ENCODE measurements around the gene ZNF333. TPM values are rescaled to one million over a fixed set of nuclear protein-coding genes. Genes with fewer than 3 reads are reported as not detected.
A peak's percentile ranks its signal among the peaks of the same experiment; 100 is the strongest.
"Not testable (repeated sequence)": the region's sequence is repeated elsewhere in the genome, so short reads cannot be mapped to it uniquely, and the experiment has no call there.

The ZNF333 gene
- total RNA-seq, 1 donor from 2014 or later = 20.4 TPM

DNA sequence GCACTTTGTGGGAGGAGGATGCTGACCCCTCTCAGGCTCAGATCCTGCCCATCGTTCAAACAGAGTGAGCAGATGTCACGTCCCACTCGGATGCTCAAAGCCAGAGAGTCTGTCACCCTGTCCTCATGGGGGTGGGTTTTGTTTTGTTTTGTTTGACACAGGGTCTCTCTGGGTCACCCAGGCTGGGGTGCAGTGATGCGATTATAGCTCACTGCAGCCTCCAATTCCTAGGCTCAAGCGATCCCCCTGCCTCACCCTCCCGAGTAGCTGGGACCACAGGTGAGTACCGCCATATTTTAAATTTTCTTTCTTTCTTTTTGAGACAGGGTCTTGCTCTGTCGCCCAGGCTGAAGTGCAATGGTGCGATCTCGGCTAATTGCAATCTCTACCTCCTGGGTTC, 84.5 kb downstream of the ZNF333 start:
- Histone ChIP-seq H3K27me3 (peaks cover 22% of the 10 kb centered on the region), H3K27ac (no peak overlapping the region), H2AFZ (replicated peaks) (no peak overlapping the region), H3F3A (ENCODE audit: low read depth) (no peaks in the 10 kb centered on the region), H3K79me2 (ENCODE audit: low read depth) (no peaks in the 10 kb centered on the region), H3K4me3 (no peak overlapping the region), H3K4me1 (no peaks in the 10 kb centered on the region), H3K36me3 (no peaks in the 10 kb centered on the region), H3K9me3 (ENCODE audit: low read depth) (no peaks in the 10 kb centered on the region), H4K20me1 (ENCODE audit: low read depth) (no peaks in the 10 kb centered on the region), H3K4me2 (no peak overlapping the region), H3K9ac (no peak overlapping the region)
- H3K4me1 Mint-ChIP-seq = peaks cover 2% of the 10 kb centered on the region
- no peaks in the 10 kb centered on the region for H3K36me3 Mint-ChIP-seq
- no peak for DNase-seq (ENCODE audit: low spot score)
- H3K27ac Mint-ChIP-seq = no peak overlapping the region
- TF ChIP-seq, protein P1, sequence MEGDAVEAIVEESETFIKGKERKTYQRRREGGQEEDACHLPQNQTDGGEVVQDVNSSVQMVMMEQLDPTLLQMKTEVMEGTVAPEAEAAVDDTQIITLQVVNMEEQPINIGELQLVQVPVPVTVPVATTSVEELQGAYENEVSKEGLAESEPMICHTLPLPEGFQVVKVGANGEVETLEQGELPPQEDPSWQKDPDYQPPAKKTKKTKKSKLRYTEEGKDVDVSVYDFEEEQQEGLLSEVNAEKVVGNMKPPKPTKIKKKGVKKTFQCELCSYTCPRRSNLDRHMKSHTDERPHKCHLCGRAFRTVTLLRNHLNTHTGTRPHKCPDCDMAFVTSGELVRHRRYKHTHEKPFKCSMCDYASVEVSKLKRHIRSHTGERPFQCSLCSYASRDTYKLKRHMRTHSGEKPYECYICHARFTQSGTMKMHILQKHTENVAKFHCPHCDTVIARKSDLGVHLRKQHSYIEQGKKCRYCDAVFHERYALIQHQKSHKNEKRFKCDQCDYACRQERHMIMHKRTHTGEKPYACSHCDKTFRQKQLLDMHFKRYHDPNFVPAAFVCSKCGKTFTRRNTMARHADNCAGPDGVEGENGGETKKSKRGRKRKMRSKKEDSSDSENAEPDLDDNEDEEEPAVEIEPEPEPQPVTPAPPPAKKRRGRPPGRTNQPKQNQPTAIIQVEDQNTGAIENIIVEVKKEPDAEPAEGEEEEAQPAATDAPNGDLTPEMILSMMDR (IDR thresholded peaks at IDR 0.05) = no peak
- TF ChIP-seq EZH2 (IDR thresholded peaks at IDR 0.05) (no peak), EZH2phosphoT487 (IDR thresholded peaks at IDR 0.05) (no peak)
- peaks cover 5% of the 10 kb centered on the region for H3K27me3 Mint-ChIP-seq (ENCODE audit: insufficient read depth, low read depth)
- H3K9me3 Mint-ChIP-seq = peaks cover 3% of the 10 kb centered on the region
- no peak overlapping the region for H3K4me3 Mint-ChIP-seq

DNA sequence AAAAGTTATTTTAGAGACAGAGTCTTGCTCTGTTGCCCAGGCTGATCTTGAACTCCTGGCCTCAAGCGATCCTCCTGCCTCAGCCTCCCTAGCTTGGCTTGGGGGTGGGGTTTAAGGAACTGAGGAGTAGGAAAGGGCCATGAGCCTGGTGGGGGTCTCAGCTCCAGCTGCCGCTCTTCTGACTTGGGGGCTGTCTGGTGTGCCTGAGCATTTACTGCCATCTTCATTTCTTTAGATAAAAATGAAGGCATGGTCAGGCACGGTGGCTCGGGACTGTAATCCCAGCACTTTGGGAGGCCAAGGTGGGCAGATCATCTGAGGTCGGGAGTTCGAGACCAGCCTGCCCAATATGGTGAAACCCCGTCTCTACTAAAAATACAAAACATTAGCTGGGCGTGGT, 85.5 kb downstream of the ZNF333 start:
- not testable (repeated sequence) for H3K9ac ChIP-seq; H3K9me3 ChIP-seq (ENCODE audit: low read depth); H3K4me1 Mint-ChIP-seq; H4K20me1 ChIP-seq (ENCODE audit: low read depth); H3F3A ChIP-seq (ENCODE audit: low read depth); H3K9me3 Mint-ChIP-seq; H3K79me2 ChIP-seq (ENCODE audit: low read depth); H3K4me3 ChIP-seq; H3K27ac Mint-ChIP-seq; H3K27me3 Mint-ChIP-seq (ENCODE audit: insufficient read depth, low read depth); DNase-seq (ENCODE audit: low spot score); H3K4me2 ChIP-seq; H3K36me3 Mint-ChIP-seq; H3K4me3 Mint-ChIP-seq; H3K4me1 ChIP-seq; H2AFZ ChIP-seq (replicated peaks); H3K36me3 ChIP-seq; H3K27ac ChIP-seq
- peaks cover 22% of the 10 kb centered on the region for H3K27me3 ChIP-seq

DNA sequence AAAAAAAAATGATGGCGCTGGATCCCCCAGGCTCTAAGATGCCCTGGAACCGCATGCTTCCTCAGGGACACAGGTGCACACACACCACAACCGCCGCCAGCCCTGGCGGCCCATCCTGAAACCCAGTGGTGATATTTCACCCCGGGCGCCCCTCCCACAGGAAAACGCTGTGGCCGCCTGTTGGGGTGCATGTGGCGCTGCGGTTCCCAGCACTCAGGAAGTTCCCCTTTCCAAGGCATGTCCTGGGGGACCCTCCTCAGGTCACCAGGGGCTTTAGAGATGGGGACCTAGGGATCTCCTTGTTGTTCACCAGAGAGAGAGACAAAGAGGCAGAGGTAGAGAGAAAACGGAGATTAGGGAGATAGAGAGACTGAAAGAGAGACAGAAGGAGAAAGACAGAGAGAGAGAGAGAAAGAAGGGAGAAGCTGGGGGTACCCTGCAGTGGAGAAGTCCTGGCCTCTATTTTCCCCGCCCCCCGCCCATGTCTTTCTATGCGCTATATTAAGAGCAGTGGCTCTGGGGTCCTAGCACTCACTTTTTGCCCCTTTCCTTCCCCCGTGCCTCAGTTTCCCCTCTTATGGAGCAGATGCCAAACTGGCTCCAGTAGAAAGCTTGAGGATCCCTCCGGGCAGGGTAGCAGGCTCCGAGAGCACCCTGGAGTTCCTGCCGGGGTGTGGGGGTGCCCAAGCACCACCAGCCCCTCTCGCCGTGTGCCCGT, 86.2 kb downstream of the ZNF333 start:
- H4K20me1 ChIP-seq (ENCODE audit: low read depth) = no peaks in the 10 kb centered on the region
- peaks cover 5% of the 10 kb centered on the region for H3K27me3 Mint-ChIP-seq (ENCODE audit: insufficient read depth, low read depth)
- no peak overlapping the region for H3K4me3 Mint-ChIP-seq
- H3K27ac Mint-ChIP-seq = no peak overlapping the region
- peaks cover 2% of the 10 kb centered on the region for H3K4me1 Mint-ChIP-seq
- no peaks in the 10 kb centered on the region for H3K4me1 ChIP-seq
- H3K27me3 ChIP-seq = peaks cover 22% of the 10 kb centered on the region
- peak overlapping the region; percentile 75 for H3K4me2 ChIP-seq
- H2AFZ ChIP-seq (replicated peaks) = peak overlapping the region; percentile 66
- no peak overlapping the region for H3K27ac ChIP-seq
- H3K36me3 Mint-ChIP-seq = no peaks in the 10 kb centered on the region
- no peaks in the 10 kb centered on the region for H3F3A ChIP-seq (ENCODE audit: low read depth)
- no peak for DNase-seq (ENCODE audit: low spot score)
- no peaks in the 10 kb centered on the region for H3K36me3 ChIP-seq
- H3K9ac ChIP-seq = no peak overlapping the region
- no peaks in the 10 kb centered on the region for H3K9me3 ChIP-seq (ENCODE audit: low read depth)
- H3K4me3 ChIP-seq = peak overlapping the region; percentile 41
- TF ChIP-seq, protein P1 (IDR thresholded peaks at IDR 0.05) = no peak
- TF ChIP-seq EZH2 (IDR thresholded peaks at IDR 0.05) (no peak), EZH2phosphoT487 (IDR thresholded peaks at IDR 0.05) (no peak)
- H3K79me2 ChIP-seq (ENCODE audit: low read depth) = no peaks in the 10 kb centered on the region
- peaks cover 3% of the 10 kb centered on the region for H3K9me3 Mint-ChIP-seq

DNA sequence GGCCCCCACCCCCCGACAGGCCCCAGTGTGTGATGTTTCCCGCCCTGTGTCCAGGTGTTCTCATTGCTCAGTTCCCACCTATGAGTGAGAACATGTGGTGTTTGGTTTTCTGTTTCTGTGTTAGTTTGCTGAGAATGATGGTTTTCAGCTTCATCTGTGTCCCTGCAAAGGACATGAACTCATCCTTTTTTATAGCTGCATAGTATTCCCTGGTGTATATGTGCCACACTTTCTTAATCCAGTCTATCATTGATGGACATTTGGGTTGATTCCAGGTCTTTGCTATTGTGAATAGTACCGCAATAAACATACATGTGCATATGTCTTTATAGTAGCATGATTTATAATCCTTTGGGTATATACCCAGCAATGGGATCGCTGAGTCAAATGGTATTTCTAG, 87.8 kb downstream of the ZNF333 start:
- not testable (repeated sequence) for H3K27ac Mint-ChIP-seq; H3F3A ChIP-seq (ENCODE audit: low read depth); H3K9me3 Mint-ChIP-seq; H3K79me2 ChIP-seq (ENCODE audit: low read depth); H4K20me1 ChIP-seq (ENCODE audit: low read depth); H3K27me3 Mint-ChIP-seq (ENCODE audit: insufficient read depth, low read depth); H3K4me1 ChIP-seq; H3K4me1 Mint-ChIP-seq; H3K36me3 ChIP-seq; H2AFZ ChIP-seq (replicated peaks); H3K36me3 Mint-ChIP-seq; DNase-seq (ENCODE audit: low spot score); H3K4me3 ChIP-seq; H3K9ac ChIP-seq; H3K27ac ChIP-seq; H3K9me3 ChIP-seq (ENCODE audit: low read depth); H3K4me2 ChIP-seq
- peak overlapping the region; percentile 50 for H3K4me3 Mint-ChIP-seq
- peaks cover 22% of the 10 kb centered on the region for H3K27me3 ChIP-seq

DNA sequence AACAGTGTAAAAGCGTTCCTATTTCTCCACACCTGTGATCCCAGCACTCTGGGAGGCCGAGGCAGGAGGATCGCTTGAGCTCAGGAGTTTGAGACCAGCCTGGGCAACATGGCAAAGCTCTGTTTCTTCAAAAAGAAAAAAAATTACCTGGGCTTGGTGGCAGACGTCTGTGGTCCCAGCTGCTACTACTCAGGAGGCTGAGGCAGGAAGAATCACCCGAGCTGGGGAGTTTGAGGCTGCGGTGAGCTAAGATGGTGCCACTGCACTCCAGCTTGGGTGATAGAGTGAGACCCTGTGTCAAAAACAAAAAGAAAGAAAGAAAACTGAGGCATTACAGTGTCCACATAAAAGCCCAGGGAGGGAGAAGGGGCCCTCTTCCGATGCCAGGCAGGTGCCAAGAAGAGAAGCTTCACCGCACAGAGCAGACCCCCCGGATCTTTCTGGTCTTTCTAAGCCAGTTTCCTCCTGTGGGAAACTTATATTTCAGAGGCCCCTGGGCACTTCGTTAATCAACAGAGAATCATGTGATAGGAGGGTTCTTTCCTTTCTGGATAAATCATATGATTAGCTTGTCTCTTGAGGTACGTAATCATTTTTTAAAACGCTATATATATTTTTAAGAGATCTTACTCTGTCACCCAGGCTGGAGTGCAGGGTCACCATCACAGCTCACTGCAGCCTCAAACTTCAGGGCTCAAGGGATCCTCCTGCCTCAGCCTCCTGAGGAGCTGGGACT, 88.4 kb downstream of the ZNF333 start, which contains the start of gene ADGRE2:
Gene ADGRE2 (minus strand): TSS at position 451 of the 736 bp plus-strand sequence. CDS start 1,804 bp downstream, outside the sequence.
- not testable (repeated sequence) for H3K27ac ChIP-seq; H3K9me3 ChIP-seq (ENCODE audit: low read depth); H3K79me2 ChIP-seq (ENCODE audit: low read depth); H3K4me1 ChIP-seq; H3K4me2 ChIP-seq; H2AFZ ChIP-seq (replicated peaks); H3K36me3 ChIP-seq; H3K4me3 ChIP-seq; H3K4me1 Mint-ChIP-seq; H3K9me3 Mint-ChIP-seq; H3K36me3 Mint-ChIP-seq; H4K20me1 ChIP-seq (ENCODE audit: low read depth); H3F3A ChIP-seq (ENCODE audit: low read depth); H3K27me3 Mint-ChIP-seq (ENCODE audit: insufficient read depth, low read depth); H3K9ac ChIP-seq; DNase-seq (ENCODE audit: low spot score); H3K27ac Mint-ChIP-seq
- peak within 1 kb of the TSS; percentile 50 for H3K4me3 Mint-ChIP-seq
- H3K27me3 ChIP-seq = peaks cover 22% of the 10 kb centered on the region
